Measurements from ENCODE around the gene GTPBP2.

Gene GTPBP2

GRCh38 chr6:43572015-43572414, 57.0 kb downstream of the GTPBP2 start:
- no peak for DNase-seq

- no peak for DNase-seq
Measured at GRCh38 chr6:43570876-43571441, 58.1 kb downstream of the GTPBP2 start.
